Measurements from ENCODE around the gene HDAC4. TPM values are rescaled to one million over a fixed set of nuclear protein-coding genes. Genes with fewer than 3 reads are reported as not detected.

The HDAC4 gene
- total RNA-seq, 2 donors from 2014 or later = 49.8 to 71.7 TPM

DNA sequence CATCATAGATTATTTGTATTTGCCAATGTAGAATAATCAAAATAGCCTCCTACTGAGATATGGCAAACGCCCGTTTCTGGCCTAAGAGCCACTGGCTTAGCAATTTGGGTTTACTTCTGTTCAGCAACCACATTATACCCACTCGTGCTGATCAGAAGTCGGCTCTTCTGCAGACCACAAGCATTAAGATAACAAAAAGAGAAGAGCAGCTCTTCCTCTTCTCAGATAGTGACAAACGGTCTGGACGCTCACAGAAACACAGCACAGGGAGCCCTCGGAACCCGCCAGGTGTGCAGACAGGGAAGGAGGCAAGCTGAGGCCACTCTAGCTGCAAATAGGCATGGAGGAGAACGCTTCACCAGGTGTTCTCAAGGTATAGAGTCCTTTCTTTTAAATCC is 164.0 kb downstream of the HDAC4 start:
- Mint-ChIP-seq H3K27ac (no peak overlapping the region), H3K9me3 (no peaks in the 10 kb centered on the region), H3K36me3 (ENCODE audit: insufficient read depth in 2 of 2) (peaks cover 0 to 4% of the 10 kb centered on the region in 2 donors), H3K27me3 (ENCODE audit: low read depth) (no peaks in the 10 kb centered on the region), H3K4me1 (ENCODE audit: low read depth) (peaks cover 28% of the 10 kb centered on the region), H3K4me3 (no peak overlapping the region)
- ATAC-seq (replicated peaks in 1 of 2) = no peak
- DNase-seq = no peak

DNA sequence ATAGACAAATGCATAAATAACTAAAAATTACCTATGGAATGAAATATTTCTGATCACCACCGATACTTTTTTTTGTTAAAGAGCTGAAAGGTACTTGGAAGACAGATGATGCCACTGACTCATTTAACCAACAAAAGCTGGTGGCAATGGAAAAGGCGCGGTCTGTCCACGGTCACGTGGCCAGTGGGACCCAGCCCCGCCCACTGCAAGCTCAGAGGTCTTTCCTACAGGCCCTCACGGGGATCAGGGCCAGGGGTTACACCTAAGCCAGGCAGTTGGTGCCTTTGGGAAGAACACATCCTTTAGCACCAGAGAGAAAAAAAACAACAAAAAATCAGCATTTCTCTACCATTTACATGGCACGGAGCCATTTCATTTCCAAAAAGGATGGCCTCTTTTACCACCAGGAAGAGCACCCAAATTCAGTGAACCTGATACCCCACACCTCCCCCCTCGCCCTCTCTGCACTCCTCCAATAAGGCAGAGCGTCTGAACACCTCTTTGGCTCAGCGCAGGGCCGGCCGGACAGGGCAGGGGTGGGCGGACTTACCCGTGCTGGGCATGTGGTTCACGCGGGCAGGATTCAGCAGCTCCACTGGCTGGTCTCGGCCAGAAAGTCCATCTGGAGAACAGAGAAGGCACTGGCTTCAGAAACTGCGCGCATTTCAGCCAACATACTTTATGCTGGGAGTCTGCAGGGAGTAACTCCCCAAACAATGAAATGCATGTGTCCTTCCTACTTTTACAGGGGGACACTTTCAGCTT is 164.6 kb downstream of the HDAC4 start:
- ATAC-seq (replicated peaks in 1 of 2) = no peak
- H3K27me3 Mint-ChIP-seq (ENCODE audit: low read depth) = no peaks in the 10 kb centered on the region
- H3K4me1 Mint-ChIP-seq (ENCODE audit: low read depth) = peaks cover 33% of the 10 kb centered on the region
- no peak overlapping the region for H3K27ac Mint-ChIP-seq
- H3K36me3 Mint-ChIP-seq (ENCODE audit: insufficient read depth in 2 of 2) = peaks cover 0 to 4% of the 10 kb centered on the region in 2 donors
- no peak overlapping the region for H3K4me3 Mint-ChIP-seq
- no peaks in the 10 kb centered on the region for H3K9me3 Mint-ChIP-seq
- DNase-seq = no peak

DNA sequence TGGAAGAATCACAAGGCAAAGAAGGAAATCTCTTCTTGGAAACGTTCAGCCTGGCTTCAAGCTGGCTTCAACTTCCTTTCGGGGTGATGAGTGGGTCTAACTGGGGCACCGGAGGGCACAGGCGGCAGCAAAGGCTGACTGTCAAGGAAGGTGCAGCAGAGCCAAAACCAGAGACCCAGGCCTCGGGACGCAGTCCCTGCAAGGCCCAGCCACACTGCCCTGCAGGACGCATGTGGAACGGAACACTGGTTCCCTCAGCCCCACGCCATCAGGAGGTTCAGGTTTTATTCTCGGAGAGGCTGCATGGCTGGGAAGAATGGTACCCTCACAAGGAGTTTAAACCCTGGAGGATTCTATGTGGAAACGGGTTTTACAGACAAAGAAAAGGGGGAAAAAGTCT is 165.5 kb downstream of the HDAC4 start:
- H3K9me3 Mint-ChIP-seq = no peaks in the 10 kb centered on the region
- peaks cover 0 to 4% of the 10 kb centered on the region in 2 donors for H3K36me3 Mint-ChIP-seq (ENCODE audit: insufficient read depth in 2 of 2)
- ATAC-seq (replicated peaks in 1 of 2) (no peak), DNase-seq (no peak)
- H3K4me1 Mint-ChIP-seq (ENCODE audit: low read depth) = peaks cover 42% of the 10 kb centered on the region
- H3K27ac Mint-ChIP-seq = no peak overlapping the region
- no peaks in the 10 kb centered on the region for H3K27me3 Mint-ChIP-seq (ENCODE audit: low read depth)
- H3K4me3 Mint-ChIP-seq = no peak overlapping the region

DNA sequence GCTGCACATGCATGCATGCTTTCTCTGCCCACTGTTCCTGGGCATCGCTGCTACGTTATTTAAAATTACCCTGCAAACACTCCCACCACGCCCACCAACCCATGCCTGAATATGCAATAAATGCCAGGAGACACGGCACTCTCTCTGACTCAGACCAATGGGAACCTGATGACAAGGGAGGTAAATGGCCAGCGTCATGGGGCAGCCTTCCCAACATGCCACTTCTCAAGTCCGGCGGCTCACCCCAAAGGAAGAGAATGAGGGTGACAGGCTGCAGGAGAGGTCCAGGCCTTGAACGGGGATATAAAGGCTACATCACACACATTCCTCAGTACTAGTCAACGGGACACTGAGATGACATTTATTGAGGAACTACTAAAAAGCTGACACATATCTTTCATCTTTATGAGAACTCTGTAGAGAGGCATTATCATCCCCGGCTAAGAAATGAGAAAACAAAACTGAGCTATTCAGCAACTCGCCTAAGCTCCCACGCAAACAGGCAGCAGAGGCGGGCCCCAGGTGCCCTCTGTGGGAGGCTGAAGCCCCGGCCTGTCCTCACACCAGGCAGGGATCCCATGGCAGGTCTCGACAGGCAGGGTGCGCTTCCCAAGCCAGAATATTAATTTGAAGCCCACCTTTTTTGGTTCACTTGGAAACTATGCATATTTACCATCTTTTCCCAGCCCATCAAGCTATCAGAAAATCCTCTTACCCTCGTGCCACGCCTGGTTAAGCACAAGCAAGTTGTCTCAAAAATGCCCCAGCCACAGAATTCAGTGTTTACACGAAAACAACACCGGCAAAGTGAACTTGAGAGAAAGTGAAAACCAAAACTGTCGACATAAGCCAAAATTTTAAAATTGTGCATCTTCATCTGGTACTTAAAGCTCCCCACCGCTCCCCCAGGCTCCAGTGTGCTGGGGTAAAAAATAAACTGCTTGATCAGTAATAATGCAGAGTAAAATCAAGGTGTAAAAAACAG is 166.3 kb downstream of the HDAC4 start:
- DNase-seq = no peak
- Mint-ChIP-seq H3K4me3 (peak overlapping the region in 1 of 2 donors; percentile 33), H3K9me3 (no peaks in the 10 kb centered on the region), H3K36me3 (ENCODE audit: insufficient read depth in 2 of 2) (peaks cover 0 to 4% of the 10 kb centered on the region in 2 donors), H3K27ac (no peak overlapping the region), H3K27me3 (ENCODE audit: low read depth) (no peaks in the 10 kb centered on the region), H3K4me1 (ENCODE audit: low read depth) (peaks cover 46% of the 10 kb centered on the region)
- peak; percentile 53 to 80 for ATAC-seq (replicated peaks in 1 of 2)

DNA sequence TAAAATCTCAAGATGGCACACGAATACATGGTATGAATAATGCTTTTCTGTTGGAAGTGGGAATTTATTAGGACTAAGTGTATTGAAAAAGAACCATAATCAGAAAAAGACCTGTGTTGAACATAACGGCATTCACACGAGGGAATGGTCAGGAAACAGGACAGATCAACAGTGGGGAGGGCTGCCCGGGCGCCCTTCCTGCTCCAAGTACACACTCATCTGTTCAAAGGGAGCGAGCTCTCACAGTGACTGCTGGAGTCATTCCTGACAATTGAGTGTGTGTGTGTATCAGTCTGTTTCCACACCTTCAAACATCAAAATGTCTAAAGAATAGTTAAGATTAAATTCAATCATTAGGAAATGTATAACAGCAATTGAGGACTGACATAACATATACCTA is 167.2 kb downstream of the HDAC4 start:
- no peaks in the 10 kb centered on the region for H3K27me3 Mint-ChIP-seq (ENCODE audit: low read depth)
- no peak overlapping the region for H3K27ac Mint-ChIP-seq
- peaks cover 0 to 4% of the 10 kb centered on the region in 2 donors for H3K36me3 Mint-ChIP-seq (ENCODE audit: insufficient read depth in 2 of 2)
- no peak for ATAC-seq (replicated peaks in 1 of 2)
- DNase-seq = no peak
- H3K9me3 Mint-ChIP-seq = no peaks in the 10 kb centered on the region
- H3K4me1 Mint-ChIP-seq (ENCODE audit: low read depth) = peaks cover 46% of the 10 kb centered on the region
- H3K4me3 Mint-ChIP-seq = peak overlapping the region in 1 of 2 donors; percentile 25

DNA sequence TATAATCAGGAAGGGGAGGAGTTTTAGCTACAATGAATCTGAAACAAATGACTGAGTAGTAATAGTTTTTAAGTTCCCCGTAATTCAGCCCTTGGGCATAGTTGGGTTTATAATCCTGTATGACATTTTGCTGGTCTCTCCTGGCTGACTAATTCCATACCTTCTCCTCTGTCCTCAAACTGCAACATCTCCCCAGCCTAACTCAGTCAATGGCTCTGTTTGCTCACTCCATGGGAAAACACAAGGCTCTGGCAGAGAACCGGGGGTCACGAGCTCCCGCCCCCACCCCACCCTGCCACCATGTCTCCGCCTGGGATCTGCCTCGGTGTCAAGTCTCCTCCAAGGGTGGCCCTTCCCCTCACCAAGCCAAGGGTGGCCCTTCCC is 168.6 kb downstream of the HDAC4 start:
- peak overlapping the region; percentile 7 for H3K27ac Mint-ChIP-seq
- peak overlapping the region; percentile 11 to 27 for H3K4me3 Mint-ChIP-seq
- H3K27me3 Mint-ChIP-seq (ENCODE audit: low read depth) = no peaks in the 10 kb centered on the region
- peaks cover 59% of the 10 kb centered on the region for H3K4me1 Mint-ChIP-seq (ENCODE audit: low read depth)
- ATAC-seq (replicated peaks in 1 of 2) (peak in 1 of 2 donors; percentile 32), DNase-seq (no peak)
- H3K36me3 Mint-ChIP-seq (ENCODE audit: insufficient read depth in 2 of 2) = peaks cover 0 to 4% of the 10 kb centered on the region in 2 donors
- no peaks in the 10 kb centered on the region for H3K9me3 Mint-ChIP-seq

DNA sequence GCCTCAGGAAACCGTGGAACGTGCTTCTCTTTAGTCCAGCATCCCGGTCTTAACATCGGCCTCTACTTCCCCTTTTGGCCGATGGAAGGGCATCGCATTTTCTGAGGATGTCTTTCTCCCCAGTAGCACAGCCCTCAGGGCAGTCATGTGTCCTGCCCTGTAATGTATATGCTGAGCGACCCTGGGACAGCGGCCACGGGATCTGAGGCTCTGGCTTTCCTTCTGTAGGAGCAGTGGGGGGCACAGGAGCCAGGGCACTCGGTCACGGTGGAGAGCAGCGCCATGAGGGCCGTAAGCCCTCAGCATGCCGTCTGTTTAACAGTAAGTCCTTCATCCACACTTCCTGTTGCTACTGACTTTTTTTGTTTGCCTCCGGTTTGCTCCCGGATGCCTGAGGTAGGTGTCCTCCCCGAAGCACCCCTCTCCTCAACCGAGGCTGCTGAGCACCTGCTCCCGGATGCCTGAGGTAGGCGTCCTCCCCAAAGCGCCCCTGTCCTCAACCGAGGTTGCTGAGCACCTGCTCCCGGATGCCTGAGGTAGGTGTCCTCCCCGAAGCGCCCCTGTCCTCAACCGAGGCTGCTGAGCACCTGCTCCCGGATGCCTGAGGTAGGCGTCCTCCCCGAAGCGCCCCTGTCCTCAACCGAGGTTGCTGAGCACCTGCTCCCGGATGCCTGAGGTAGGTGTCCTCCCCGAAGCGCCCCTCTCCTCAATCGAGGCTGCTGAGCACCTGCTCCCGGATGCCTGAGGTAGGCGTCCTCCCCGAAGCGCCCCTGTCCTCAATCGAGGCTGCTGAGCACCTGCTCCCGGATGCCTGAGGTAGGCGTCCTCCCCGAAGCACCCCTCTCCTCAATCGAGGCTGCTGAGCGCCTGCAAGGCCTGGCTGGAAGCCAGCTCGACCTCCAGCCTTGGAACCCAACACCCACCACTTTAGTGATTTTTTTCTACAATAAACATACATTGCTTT is 169.3 kb downstream of the HDAC4 start:
- Mint-ChIP-seq H3K9me3 (no peaks in the 10 kb centered on the region), H3K4me1 (ENCODE audit: low read depth) (peaks cover 66% of the 10 kb centered on the region), H3K27ac (peak overlapping the region; percentile 32), H3K27me3 (ENCODE audit: low read depth) (no peaks in the 10 kb centered on the region), H3K36me3 (ENCODE audit: insufficient read depth in 2 of 2) (peaks cover 0 to 4% of the 10 kb centered on the region in 2 donors), H3K4me3 (peak overlapping the region; percentile 33 to 50)
- ATAC-seq (replicated peaks in 1 of 2) = peak in 1 of 2 donors; percentile 40
- no peak for DNase-seq

DNA sequence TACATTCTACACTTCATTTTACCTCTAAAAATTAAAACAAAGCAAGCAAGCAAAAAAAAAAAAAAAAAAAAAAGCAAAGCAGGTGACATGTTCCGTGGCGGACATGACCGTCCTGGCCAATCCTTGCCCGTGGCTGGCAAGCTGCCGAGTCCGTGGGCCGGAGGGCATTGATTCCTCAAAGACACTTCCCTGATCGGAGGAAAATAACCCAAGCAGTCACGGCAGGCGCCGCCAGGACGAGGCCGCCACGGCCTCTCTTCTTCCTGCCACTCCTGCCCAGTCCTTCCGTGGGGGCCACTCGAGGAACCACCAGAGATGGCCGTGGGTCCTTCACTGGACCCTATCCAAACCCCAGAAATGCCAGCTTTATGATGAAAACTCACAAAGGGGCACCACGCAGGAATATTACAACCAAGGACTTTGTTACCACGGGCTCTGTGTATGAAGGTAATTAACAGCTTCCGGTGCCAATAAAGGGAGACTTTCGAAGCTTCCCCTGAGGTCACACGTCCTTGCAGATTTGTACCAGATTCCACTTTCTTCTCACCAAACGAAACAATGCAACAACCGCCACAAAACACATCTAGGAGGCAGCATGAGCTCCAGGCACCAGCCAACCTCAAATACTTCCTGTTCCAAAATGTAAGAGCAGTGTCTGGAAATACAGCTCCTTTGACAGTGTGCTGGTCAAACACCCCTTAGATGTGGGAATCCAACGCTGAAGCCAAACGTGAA is 170.3 kb downstream of the HDAC4 start:
- Mint-ChIP-seq H3K9me3 (no peaks in the 10 kb centered on the region), H3K4me3 (peak overlapping the region in 1 of 2 donors; percentile 33), H3K4me1 (ENCODE audit: low read depth) (peaks cover 76% of the 10 kb centered on the region), H3K36me3 (ENCODE audit: insufficient read depth in 2 of 2) (peaks cover 0 to 4% of the 10 kb centered on the region in 2 donors), H3K27me3 (ENCODE audit: low read depth) (no peaks in the 10 kb centered on the region), H3K27ac (peak overlapping the region; percentile 32)
- DNase-seq (no peak), ATAC-seq (replicated peaks in 1 of 2) (no peak)

DNA sequence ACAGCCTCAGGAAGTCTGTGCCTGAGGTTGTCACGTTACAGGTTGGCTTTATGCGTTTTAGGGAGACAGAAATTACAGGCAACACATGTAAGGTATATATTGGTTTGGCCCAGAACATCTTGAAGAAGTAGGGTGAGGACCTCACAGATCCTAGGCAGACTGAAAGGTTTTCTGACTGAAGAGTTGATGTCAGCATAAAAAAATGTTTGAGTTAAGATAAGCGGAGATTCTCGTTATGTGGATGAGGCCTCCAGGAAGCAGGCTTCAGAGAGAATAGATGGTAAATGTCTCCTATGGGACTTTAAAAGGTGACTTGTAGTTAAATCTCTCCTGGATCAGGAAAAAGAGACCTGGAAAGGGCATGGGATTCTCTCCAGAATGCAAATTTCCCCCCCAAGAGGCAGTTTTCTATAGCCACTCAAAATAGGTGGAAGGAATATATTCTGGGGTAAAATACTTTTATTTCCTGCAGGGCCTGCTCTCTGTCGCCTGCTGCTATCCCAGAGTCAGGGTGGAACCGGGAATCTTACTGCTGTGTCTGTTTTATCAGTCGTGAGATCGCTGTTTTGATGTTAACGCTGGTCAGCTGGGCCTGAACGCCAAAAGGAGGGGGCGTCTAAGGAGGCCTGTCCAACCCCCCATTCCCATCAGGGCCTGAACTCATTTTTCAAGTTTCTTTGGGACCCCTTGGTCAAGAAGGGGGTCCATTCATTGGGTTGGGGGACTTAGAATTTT is 171.1 kb downstream of the HDAC4 start:
- Mint-ChIP-seq H3K27me3 (ENCODE audit: low read depth) (no peaks in the 10 kb centered on the region), H3K4me1 (ENCODE audit: low read depth) (peaks cover 80% of the 10 kb centered on the region), H3K27ac (no peak overlapping the region), H3K4me3 (peak overlapping the region in 1 of 2 donors; percentile 29), H3K36me3 (ENCODE audit: insufficient read depth in 2 of 2) (peaks cover 0 to 4% of the 10 kb centered on the region in 2 donors), H3K9me3 (no peaks in the 10 kb centered on the region)
- ATAC-seq (replicated peaks in 1 of 2) (no peak), DNase-seq (no peak)

DNA sequence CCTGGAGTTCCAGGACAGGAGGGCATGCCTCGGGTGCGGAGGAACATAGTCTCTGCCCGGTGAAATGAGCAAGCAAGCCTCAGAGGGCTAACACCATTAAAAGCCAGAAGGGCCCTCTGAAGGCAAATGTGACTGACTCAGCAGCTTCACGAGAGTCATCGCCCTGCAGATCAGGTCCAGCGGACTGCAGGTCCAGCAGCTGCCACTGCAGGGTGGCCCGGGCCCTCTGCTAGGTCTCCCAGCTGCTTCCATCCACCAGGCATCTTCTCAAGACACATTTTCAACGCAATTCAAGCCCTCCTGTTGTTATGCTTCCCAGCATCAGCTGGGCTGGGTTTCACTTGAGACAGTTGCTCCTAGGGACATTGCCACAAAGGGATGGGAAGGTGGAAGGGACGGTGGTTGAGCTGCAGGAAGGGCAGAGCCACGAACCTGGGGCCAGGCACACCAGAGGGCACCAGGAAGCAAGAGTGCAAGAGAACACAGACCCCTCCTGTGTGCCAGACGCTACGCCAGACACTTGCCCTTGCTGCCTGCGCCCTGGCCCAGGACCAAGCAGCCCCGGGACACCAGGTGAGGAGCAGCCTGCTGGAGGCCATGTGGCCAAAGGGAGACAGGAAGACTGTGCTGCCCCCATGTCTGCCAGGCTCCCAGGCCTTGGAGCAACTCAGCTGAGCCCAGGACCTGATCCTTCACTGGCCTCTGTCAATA is 173.0 kb downstream of the HDAC4 start:
- no peak for ATAC-seq (replicated peaks in 1 of 2)
- no peaks in the 10 kb centered on the region for H3K9me3 Mint-ChIP-seq
- H3K27me3 Mint-ChIP-seq (ENCODE audit: low read depth) = no peaks in the 10 kb centered on the region
- no peaks in the 10 kb centered on the region for H3K36me3 Mint-ChIP-seq (ENCODE audit: insufficient read depth in 2 of 2)
- H3K4me1 Mint-ChIP-seq (ENCODE audit: low read depth) = peaks cover 81% of the 10 kb centered on the region
- no peak overlapping the region for H3K4me3 Mint-ChIP-seq
- DNase-seq = no peak
- no peak overlapping the region for H3K27ac Mint-ChIP-seq

All from activated T-cell treated with anti-CD3 and anti-CD28 coated beads, Interleukin-2, amount 50 U/mL, for 72 hours (primary cell).